Esophagus squamous epithelium (tissue), 4 donors: ENCODE data around the gene PIF1.

ENCODE experiments used
- POLR2A ChIP-seq, 4 donors: fragments of 450-650 bp; IDR thresholded peaks; one replicate each; pipeline ENCODE4 v1.6.1; 2017; ENCODE audit warnings: antibody characterized with exemption in 4 of 4, mild to moderate bottlenecking in 4 of 4, moderate library complexity in 3 of 4
- TF ChIP-seq, protein P1 (sequence below), 6 experiments: fragments of 450-650 bp in 4 of 6; fragments of 200-600 bp in 2 of 6; sonication (generic) in 2 of 6; IDR thresholded peaks; one replicate each; pipeline ENCODE4 v1.5.1; 2016 to 2019; ENCODE audit warnings: antibody characterized with exemption in 6 of 6, mild to moderate bottlenecking in 4 of 6, moderate library complexity in 4 of 6

DNA sequence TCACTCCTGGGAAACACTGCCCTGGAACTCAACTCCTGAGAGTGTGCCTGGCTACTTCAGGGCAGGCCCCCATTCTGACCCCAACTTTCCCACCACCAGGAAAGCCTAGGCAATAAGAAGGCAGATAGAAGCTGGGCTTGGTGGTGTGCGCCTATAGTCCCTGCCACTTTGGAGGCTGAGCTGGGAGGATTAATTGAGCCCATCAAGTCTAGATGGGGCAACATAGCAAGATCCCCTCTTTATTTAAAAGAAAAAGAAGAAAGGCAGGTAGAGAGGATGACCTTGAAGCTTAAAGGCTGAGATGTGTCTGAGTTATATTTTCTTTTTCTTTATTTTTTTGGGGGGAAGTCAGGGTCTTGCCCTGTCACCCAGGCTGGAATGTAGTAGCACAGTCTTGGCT lies 45.8 kb downstream of the PIF1 start:
- TF ChIP-seq, protein P1, sequence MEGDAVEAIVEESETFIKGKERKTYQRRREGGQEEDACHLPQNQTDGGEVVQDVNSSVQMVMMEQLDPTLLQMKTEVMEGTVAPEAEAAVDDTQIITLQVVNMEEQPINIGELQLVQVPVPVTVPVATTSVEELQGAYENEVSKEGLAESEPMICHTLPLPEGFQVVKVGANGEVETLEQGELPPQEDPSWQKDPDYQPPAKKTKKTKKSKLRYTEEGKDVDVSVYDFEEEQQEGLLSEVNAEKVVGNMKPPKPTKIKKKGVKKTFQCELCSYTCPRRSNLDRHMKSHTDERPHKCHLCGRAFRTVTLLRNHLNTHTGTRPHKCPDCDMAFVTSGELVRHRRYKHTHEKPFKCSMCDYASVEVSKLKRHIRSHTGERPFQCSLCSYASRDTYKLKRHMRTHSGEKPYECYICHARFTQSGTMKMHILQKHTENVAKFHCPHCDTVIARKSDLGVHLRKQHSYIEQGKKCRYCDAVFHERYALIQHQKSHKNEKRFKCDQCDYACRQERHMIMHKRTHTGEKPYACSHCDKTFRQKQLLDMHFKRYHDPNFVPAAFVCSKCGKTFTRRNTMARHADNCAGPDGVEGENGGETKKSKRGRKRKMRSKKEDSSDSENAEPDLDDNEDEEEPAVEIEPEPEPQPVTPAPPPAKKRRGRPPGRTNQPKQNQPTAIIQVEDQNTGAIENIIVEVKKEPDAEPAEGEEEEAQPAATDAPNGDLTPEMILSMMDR (IDR thresholded peaks at IDR 0.05): no peak
- no peak for TF ChIP-seq POLR2A (IDR thresholded peaks at IDR 0.05)
